ENCODE data around the gene PPP1R37.
A peak's percentile ranks its signal among the peaks of the same experiment; 100 is the strongest.

- TF ChIP-seq SPI1 (IDR thresholded peaks at IDR 0.05; ENCODE audit: low read depth, low read length) (peak; percentile 49), POLR2A (IDR thresholded peaks at IDR 0.05; ENCODE audit: low read depth, low read length) (no peak), POLR2AphosphoS5 (IDR thresholded peaks at IDR 0.05; ENCODE audit: low read depth, low read length) (no peak)
These were observed 11.8 kb downstream of the PPP1R37 start for GRCh38 chr19:45104658-45105349.
